Astrocyte (in vitro differentiated cells and primary cell): ENCODE measurements around the gene COX4I2. TPM values are rescaled to one million over a fixed set of nuclear protein-coding genes. Genes with fewer than 3 reads are reported as not detected.
"Not testable (repeated sequence)": the region's sequence is repeated elsewhere in the genome, so short reads cannot be mapped to it uniquely, and the experiment has no call there.

Source experiments
- DNase-seq: peaks from one replicate; pipeline ENCODE4 v3.0.0-alpha.2; 2010; ENCODE audit warnings: low read depth
- FAIRE-seq: peaks from 2 replicates; lab custom pipeline; 2011; peaks lifted over from hg19 to GRCh38; lab: Jason Lieb, UNC
- H2AFZ ChIP-seq: 2 replicates; pipeline ENCODE4 v1.6.0; 2012; ENCODE audit warnings: low read depth, low read length, inconsistent platforms
- H3K27ac ChIP-seq: 2 replicates; pipeline ENCODE4 v1.5.1; 2011; ENCODE audit warnings: low read depth, low read length, inconsistent platforms
- H3K27me3 ChIP-seq: 2 replicates; pipeline ENCODE4 v1.6.0; 2011; ENCODE audit warnings: low read length, inconsistent platforms; ENCODE audit not compliant: insufficient read depth
- H3K36me3 ChIP-seq: 2 replicates; pipeline ENCODE4 v1.5.1; 2011; ENCODE audit warnings: low read length, inconsistent platforms; ENCODE audit not compliant: insufficient read depth
- H3K4me1 ChIP-seq: 2 replicates; pipeline ENCODE4 v1.5.1; 2011; ENCODE audit warnings: low read length, inconsistent platforms; ENCODE audit not compliant: insufficient read depth
- H3K4me2 ChIP-seq: 2 replicates; pipeline ENCODE4 v1.6.0; 2012; ENCODE audit warnings: low read length, inconsistent platforms
- H3K4me3 ChIP-seq: 2 replicates; pipeline ENCODE4 v1.5.1; 2011; ENCODE audit warnings: low read depth, mild to moderate bottlenecking, low read length, inconsistent platforms; ENCODE audit not compliant: insufficient read depth
- H3K79me2 ChIP-seq: 2 replicates; pipeline ENCODE4 v1.6.0; 2012; ENCODE audit warnings: mild to moderate bottlenecking, low read length, inconsistent platforms; ENCODE audit not compliant: insufficient read depth
- H3K9ac ChIP-seq: 2 replicates; pipeline ENCODE4 v1.6.0; 2012; ENCODE audit warnings: mild to moderate bottlenecking, low read length, inconsistent platforms
- H3K9me3 ChIP-seq: 2 replicates; pipeline ENCODE4 v1.5.1; 2012; ENCODE audit warnings: low read depth, mild to moderate bottlenecking, low read length, inconsistent platforms; ENCODE audit not compliant: insufficient read depth
- H4K20me1 ChIP-seq: 2 replicates; pipeline ENCODE4 v1.6.0; 2012; ENCODE audit warnings: low read length, inconsistent platforms; ENCODE audit not compliant: insufficient read depth
- H3K27ac Mint-ChIP-seq: one replicate; pipeline ENCODE4 v1.8.0; 2021; ENCODE audit warnings: mild to moderate bottlenecking, mixed read lengths; ENCODE audit not compliant: unreplicated experiment
- H3K27me3 Mint-ChIP-seq: one replicate; pipeline ENCODE4 v1.8.0; 2021; ENCODE audit warnings: low read depth, mixed read lengths; ENCODE audit not compliant: unreplicated experiment
- H3K36me3 Mint-ChIP-seq: one replicate; pipeline ENCODE4 v1.8.0; 2021; ENCODE audit warnings: low read depth, mixed read lengths; ENCODE audit not compliant: unreplicated experiment
- H3K4me1 Mint-ChIP-seq: one replicate; pipeline ENCODE4 v1.8.0; 2021; ENCODE audit warnings: low read depth, mixed read lengths; ENCODE audit not compliant: unreplicated experiment
- H3K4me3 Mint-ChIP-seq: one replicate; pipeline ENCODE4 v1.8.0; 2021; ENCODE audit warnings: mild to moderate bottlenecking, moderate library complexity, mixed read lengths; ENCODE audit not compliant: unreplicated experiment
- H3K9me3 Mint-ChIP-seq: one replicate; pipeline ENCODE4 v1.8.0; 2021; ENCODE audit warnings: mild to moderate bottlenecking, mixed read lengths; ENCODE audit not compliant: unreplicated experiment
- EZH2 ChIP-seq: IDR thresholded peaks from 2 replicates; pipeline ENCODE4 v1.6.1; 2012; ENCODE audit warnings: mild to moderate bottlenecking, low read length, inconsistent platforms; ENCODE audit not compliant: insufficient read depth
- total RNA-seq: library from RNA; stranded (reverse); gene quantifications from 2 replicates; pipeline ENCODE4 v1.2.1, GENCODE V29; 2021
- TF ChIP-seq, protein P1 (sequence below): IDR thresholded peaks from 2 replicates; pipeline ENCODE4 v1.5.1; 2011; ENCODE audit warnings: low read depth, mild to moderate bottlenecking, inconsistent platforms, low read length, moderate library complexity; ENCODE audit not compliant: insufficient read depth

Gene COX4I2
- total RNA-seq, 1 donor from 2014 or later: not detected

DNA sequence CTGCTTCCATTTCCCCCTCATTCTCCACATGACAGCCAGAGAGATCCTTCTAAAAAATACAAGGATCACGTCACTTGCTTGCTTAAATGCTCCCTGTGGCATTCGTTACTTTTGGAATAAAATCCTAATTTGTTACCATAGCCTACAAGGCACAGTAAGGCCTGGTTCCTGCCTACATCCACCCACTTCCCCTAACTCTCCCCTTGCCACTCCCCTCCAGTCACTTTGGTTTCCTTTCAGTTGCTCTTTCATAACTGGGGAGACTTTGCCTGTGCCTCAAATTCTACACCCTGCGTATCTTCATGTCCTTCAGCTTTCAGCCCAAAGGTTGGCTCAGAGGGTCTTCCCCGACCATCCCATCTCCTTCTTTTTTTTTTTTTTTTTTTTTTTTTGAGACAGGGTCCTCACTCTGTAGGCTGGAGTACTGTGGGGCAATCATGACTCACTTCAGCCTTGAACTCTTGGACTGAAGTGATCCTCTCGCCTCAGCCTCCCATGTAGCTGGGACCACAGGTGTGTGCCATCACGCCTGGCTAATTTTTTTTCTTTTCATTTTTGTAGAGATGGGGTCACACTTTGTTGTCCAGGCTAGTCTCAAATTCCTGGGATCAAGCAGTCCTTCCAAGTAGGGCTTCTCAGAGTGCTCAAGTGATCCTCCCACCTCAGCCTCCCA, 20.1 kb upstream of the COX4I2 start:
- no peaks in the 10 kb centered on the region for H3K4me1 Mint-ChIP-seq
- no peak overlapping the region for H3K4me3 Mint-ChIP-seq
- H4K20me1 ChIP-seq: no peaks in the 10 kb centered on the region
- H2AFZ ChIP-seq: no peak overlapping the region
- H3K9me3 Mint-ChIP-seq: peaks cover 6% of the 10 kb centered on the region
- peaks cover 9% of the 10 kb centered on the region for H3K27me3 Mint-ChIP-seq
- no peaks in the 10 kb centered on the region for H3K36me3 Mint-ChIP-seq
- TF ChIP-seq, protein P1, sequence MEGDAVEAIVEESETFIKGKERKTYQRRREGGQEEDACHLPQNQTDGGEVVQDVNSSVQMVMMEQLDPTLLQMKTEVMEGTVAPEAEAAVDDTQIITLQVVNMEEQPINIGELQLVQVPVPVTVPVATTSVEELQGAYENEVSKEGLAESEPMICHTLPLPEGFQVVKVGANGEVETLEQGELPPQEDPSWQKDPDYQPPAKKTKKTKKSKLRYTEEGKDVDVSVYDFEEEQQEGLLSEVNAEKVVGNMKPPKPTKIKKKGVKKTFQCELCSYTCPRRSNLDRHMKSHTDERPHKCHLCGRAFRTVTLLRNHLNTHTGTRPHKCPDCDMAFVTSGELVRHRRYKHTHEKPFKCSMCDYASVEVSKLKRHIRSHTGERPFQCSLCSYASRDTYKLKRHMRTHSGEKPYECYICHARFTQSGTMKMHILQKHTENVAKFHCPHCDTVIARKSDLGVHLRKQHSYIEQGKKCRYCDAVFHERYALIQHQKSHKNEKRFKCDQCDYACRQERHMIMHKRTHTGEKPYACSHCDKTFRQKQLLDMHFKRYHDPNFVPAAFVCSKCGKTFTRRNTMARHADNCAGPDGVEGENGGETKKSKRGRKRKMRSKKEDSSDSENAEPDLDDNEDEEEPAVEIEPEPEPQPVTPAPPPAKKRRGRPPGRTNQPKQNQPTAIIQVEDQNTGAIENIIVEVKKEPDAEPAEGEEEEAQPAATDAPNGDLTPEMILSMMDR: no peak
- TF ChIP-seq EZH2: no peak
- no peaks in the 10 kb centered on the region for H3K79me2 ChIP-seq
- no peak overlapping the region for H3K27ac ChIP-seq
- no peak overlapping the region for H3K4me3 ChIP-seq
- H3K36me3 ChIP-seq: no peaks in the 10 kb centered on the region
- H3K9me3 ChIP-seq: no peaks in the 10 kb centered on the region
- no peak overlapping the region for H3K4me2 ChIP-seq
- FAIRE-seq (no peak), DNase-seq (no peak)
- H3K27ac Mint-ChIP-seq: no peak overlapping the region
- H3K9ac ChIP-seq: no peak overlapping the region
- no peaks in the 10 kb centered on the region for H3K4me1 ChIP-seq
- no peaks in the 10 kb centered on the region for H3K27me3 ChIP-seq

DNA sequence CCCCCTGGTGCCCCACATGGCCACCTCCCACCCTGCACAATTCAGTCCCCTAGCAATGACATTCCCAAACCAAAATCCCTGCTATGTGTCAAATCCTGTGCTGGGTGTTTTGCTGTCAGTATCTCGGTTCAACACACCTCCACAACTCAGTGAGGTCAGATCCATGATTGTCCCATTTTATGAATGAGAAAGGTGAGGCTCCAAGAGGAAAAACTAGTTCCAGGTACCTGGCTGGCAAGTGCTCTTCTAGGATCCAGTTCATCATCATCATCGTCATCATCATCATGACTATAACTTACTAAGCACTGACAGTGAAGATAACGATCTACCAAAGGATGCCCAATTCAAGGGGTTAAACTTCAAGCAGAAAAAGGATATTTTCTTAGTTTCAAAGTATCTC, 17.5 kb upstream of the COX4I2 start:
- Histone ChIP-seq H2AFZ (no peak overlapping the region), H3K79me2 (no peaks in the 10 kb centered on the region), H3K27me3 (no peaks in the 10 kb centered on the region), H4K20me1 (no peaks in the 10 kb centered on the region), H3K27ac (no peak overlapping the region), H3K9ac (no peak overlapping the region), H3K4me3 (no peak overlapping the region), H3K4me2 (no peak overlapping the region), H3K9me3 (no peaks in the 10 kb centered on the region), H3K36me3 (no peaks in the 10 kb centered on the region), H3K4me1 (no peaks in the 10 kb centered on the region)
- Mint-ChIP-seq H3K4me1 (no peaks in the 10 kb centered on the region), H3K9me3 (peaks cover 6% of the 10 kb centered on the region), H3K27me3 (peaks cover 11% of the 10 kb centered on the region), H3K4me3 (no peak overlapping the region), H3K36me3 (no peaks in the 10 kb centered on the region), H3K27ac (no peak overlapping the region)
- DNase-seq: no peak
- TF ChIP-seq EZH2: no peak
- TF ChIP-seq, protein P1: no peak
- FAIRE-seq: no peak

DNA sequence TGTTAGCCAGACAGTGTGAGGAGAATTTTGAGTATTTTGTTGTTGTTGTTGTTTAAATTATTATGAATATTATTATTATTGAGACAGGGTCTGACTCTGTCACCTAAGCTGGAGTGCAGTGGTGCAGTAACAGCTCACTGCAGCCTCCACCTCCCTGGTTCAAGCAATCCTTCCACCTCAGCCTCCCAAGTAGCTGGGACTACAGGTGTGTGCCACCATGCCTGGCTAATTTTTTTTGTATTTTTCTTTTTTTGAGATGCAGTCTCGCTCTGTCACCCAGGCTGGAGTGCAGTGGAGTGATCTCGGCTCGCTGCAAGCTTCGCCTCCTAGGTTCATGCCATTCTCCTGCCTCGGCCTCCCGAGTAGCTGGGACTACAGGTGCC, 14.6 kb upstream of the COX4I2 start:
- not testable (repeated sequence) for H3K4me2 ChIP-seq, H3K27ac ChIP-seq, H3K4me3 ChIP-seq, H3K27me3 Mint-ChIP-seq, H3K9me3 Mint-ChIP-seq, H3K4me3 Mint-ChIP-seq, H3K4me1 ChIP-seq, H3K9me3 ChIP-seq, H3K4me1 Mint-ChIP-seq, H4K20me1 ChIP-seq, H3K27ac Mint-ChIP-seq, H3K79me2 ChIP-seq, DNase-seq, H3K9ac ChIP-seq, H3K36me3 ChIP-seq, FAIRE-seq, H3K27me3 ChIP-seq, H3K36me3 Mint-ChIP-seq, H2AFZ ChIP-seq

DNA sequence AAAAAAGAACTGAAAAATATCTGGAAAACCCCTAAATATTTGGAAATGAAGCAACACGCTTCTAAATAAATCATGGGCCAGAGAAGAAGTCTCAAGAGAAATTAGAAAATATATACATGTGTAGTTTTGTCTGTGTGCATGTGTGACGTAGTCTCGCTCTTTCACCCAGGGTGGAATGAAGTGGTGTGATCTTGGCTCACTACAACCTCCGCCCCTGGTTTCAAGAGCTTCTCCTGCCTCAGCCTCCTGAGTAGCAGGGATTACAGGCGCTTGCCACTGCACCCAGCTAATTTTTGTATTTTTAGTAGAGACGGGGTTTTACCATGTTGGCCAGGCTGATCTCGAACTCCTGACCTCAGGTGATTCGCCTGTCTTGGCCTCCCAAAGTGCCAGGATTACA, 11.2 kb upstream of the COX4I2 start:
- H3K27ac ChIP-seq, H3K36me3 ChIP-seq, H3K4me1 ChIP-seq, H3K4me3 Mint-ChIP-seq, H3K27ac Mint-ChIP-seq, H4K20me1 ChIP-seq, H2AFZ ChIP-seq, H3K9me3 Mint-ChIP-seq, H3K79me2 ChIP-seq, H3K4me3 ChIP-seq, FAIRE-seq, H3K27me3 Mint-ChIP-seq, H3K27me3 ChIP-seq, H3K9me3 ChIP-seq, H3K4me2 ChIP-seq, H3K36me3 Mint-ChIP-seq, DNase-seq, H3K4me1 Mint-ChIP-seq, H3K9ac ChIP-seq: not testable (repeated sequence)

DNA sequence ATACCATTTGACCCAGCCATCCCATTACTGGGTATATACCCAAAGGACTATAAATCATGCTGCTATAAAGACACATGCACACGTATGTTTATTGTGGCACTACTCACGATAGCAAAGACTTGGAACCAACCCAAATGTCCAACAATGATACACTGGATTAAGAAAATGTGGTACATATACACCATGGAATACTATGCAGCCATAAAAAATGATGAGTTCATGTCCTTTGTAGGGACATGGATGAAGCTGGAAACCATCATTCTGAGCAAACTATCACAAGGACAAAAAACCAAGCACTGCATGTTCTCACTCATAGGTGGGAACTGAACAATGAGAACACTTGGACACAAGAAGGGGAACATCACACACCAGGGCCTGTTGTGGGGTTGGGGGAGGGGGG, 9.7 kb upstream of the COX4I2 start:
- not testable (repeated sequence) for H3K27me3 ChIP-seq, DNase-seq, H3K27me3 Mint-ChIP-seq, H3K4me3 ChIP-seq, H3K4me2 ChIP-seq, H3K9me3 ChIP-seq, H3K79me2 ChIP-seq, H3K9me3 Mint-ChIP-seq, H3K36me3 Mint-ChIP-seq, H3K4me1 Mint-ChIP-seq, H4K20me1 ChIP-seq, H3K27ac Mint-ChIP-seq, H2AFZ ChIP-seq, H3K4me1 ChIP-seq, H3K36me3 ChIP-seq, H3K27ac ChIP-seq, FAIRE-seq, H3K4me3 Mint-ChIP-seq, H3K9ac ChIP-seq
